HG02588 (cell line): ENCODE measurements around the gene MAST2.
"Not testable (repeated sequence)": the region's sequence is repeated elsewhere in the genome, so short reads cannot be mapped to it uniquely, and the experiment has no call there.

ENCODE experiments used
- ATAC-seq: cut with Tn5 transposase; IDR thresholded peaks from one replicate; pipeline ENCODE4 v1.9.1; 2021; ENCODE audit warnings: mild to moderate bottlenecking, moderate library complexity; ENCODE audit not compliant: unreplicated experiment

Gene MAST2

GRCh38 chr1:45857101-45857700, 53.8 kb downstream of the MAST2 start:
- ATAC-seq, result no peak

- ATAC-seq, result not testable (repeated sequence)
These were observed 54.5 kb downstream of the MAST2 start for GRCh38 chr1:45857755-45858492.

- ATAC-seq, result no peak
These were observed 55.8 kb downstream of the MAST2 start for GRCh38 chr1:45859221-45859620.

- no peak for ATAC-seq
These were observed 58.6 kb downstream of the MAST2 start for GRCh38 chr1:45862008-45862407.

GRCh38 chr1:45863218-45863617, 59.8 kb downstream of the MAST2 start:
- ATAC-seq, result no peak

- no peak for ATAC-seq
These were observed 61.0 kb downstream of the MAST2 start for GRCh38 chr1:45864167-45865106.

GRCh38 chr1:45867697-45868348, 64.4 kb downstream of the MAST2 start:
- ATAC-seq, result no peak

- no peak for ATAC-seq
These were observed 65.4 kb downstream of the MAST2 start for GRCh38 chr1:45868861-45869260.

GRCh38 chr1:45870500-45870899, 67.1 kb downstream of the MAST2 start:
- ATAC-seq, result no peak

GRCh38 chr1:45872173-45872801, 68.9 kb downstream of the MAST2 start:
- ATAC-seq, result not testable (repeated sequence)

- no peak for ATAC-seq
These were observed 72.7 kb downstream of the MAST2 start for GRCh38 chr1:45876000-45876617.

- ATAC-seq, result no peak
These were observed 73.9 kb downstream of the MAST2 start for GRCh38 chr1:45877264-45877663.

GRCh38 chr1:45879885-45880598, 76.6 kb downstream of the MAST2 start:
- no peak for ATAC-seq

GRCh38 chr1:45880930-45881329, 77.5 kb downstream of the MAST2 start:
- ATAC-seq, result no peak

GRCh38 chr1:45883658-45884057, 80.2 kb downstream of the MAST2 start:
- no peak for ATAC-seq

GRCh38 chr1:45884700-45885099, 81.3 kb downstream of the MAST2 start:
- no peak for ATAC-seq

- no peak for ATAC-seq
These were observed 82.8 kb downstream of the MAST2 start for GRCh38 chr1:45886229-45886628.

- no peak for ATAC-seq
These were observed 83.9 kb downstream of the MAST2 start for GRCh38 chr1:45887156-45887842.

- no peak for ATAC-seq
These were observed 86.7 kb downstream of the MAST2 start for GRCh38 chr1:45890078-45890477.
